Neural cell (in vitro differentiated cells): Measurements from ENCODE around the gene NLRC5.
"Not testable (repeated sequence)": the region's sequence is repeated elsewhere in the genome, so short reads cannot be mapped to it uniquely, and the experiment has no call there.

Experiments used
- EP300 ChIP-seq: fragments of 450-650 bp; conservative IDR thresholded peaks from 2 replicates; pipeline ENCODE4 v1.6.1; 2014; ENCODE audit warnings: antibody characterized with exemption, mild to moderate bottlenecking, moderate library complexity; ENCODE audit not compliant: poor library complexity, severe bottlenecking
- EZH2 ChIP-seq: fragments of 200-600, 300-800 bp; shearing (Covaris generic), sonication (generic); IDR thresholded peaks from 2 replicates; pipeline ENCODE4 v1.6.1; 2014; ENCODE audit warnings: antibody characterized with exemption, low read length, borderline replicate concordance, mild to moderate bottlenecking; ENCODE audit not compliant: insufficient read depth, poor library complexity, severe bottlenecking
- MXI1 ChIP-seq: fragments of 450-650 bp; conservative IDR thresholded peaks from 2 replicates; pipeline ENCODE4 v1.6.1; 2014; ENCODE audit warnings: antibody characterized with exemption, mild to moderate bottlenecking; ENCODE audit not compliant: poor library complexity, severe bottlenecking
- POLR2AphosphoS5 ChIP-seq: IDR thresholded peaks from 2 replicates; pipeline ENCODE4 v1.6.1; 2012
- RAD21 ChIP-seq: fragments of 450-650 bp; conservative IDR thresholded peaks from 2 replicates; pipeline ENCODE4 v1.6.1; 2014; ENCODE audit warnings: antibody characterized with exemption, mild to moderate bottlenecking, moderate library complexity
- SMC3 ChIP-seq: fragments of 450-650 bp; conservative IDR thresholded peaks from 2 replicates; pipeline ENCODE4 v1.6.1; 2014; ENCODE audit warnings: antibody characterized with exemption, mild to moderate bottlenecking, moderate library complexity; ENCODE audit not compliant: poor library complexity
- TAF1 ChIP-seq: IDR thresholded peaks from 2 replicates; pipeline ENCODE4 v1.6.1; 2012; ENCODE audit warnings: low read depth
- TF ChIP-seq, protein P1 (sequence below): fragments of 450-650 bp; IDR thresholded peaks from 2 replicates; pipeline ENCODE4 v1.5.1; 2014; ENCODE audit warnings: antibody characterized with exemption, mild to moderate bottlenecking, moderate library complexity; ENCODE audit not compliant: poor library complexity, severe bottlenecking
- TF ChIP-seq, protein P2 (sequence below): IDR thresholded peaks from 2 replicates; pipeline ENCODE4 v1.6.1; 2012; ENCODE audit warnings: borderline replicate concordance

DNA sequence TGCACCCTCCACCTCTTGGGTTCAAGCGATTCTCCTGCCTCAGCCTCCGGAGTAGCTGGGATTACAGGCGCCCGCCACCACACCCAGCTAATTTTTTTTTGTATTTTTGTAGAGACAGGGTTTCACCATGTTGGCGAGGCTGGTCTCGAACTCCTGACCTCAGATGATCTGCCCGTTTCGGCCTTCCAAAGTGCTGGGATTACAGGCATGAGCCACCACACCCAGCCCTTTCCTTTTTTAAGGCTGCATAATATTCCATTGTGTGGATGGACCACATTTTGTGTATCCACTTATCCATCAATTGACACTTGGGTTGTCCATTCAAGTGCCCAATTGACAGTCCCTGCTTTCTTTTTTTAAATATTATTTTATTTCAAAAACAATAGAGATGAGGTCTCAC is 73.8 kb downstream of the NLRC5 start:
- TF ChIP-seq, protein P1, sequence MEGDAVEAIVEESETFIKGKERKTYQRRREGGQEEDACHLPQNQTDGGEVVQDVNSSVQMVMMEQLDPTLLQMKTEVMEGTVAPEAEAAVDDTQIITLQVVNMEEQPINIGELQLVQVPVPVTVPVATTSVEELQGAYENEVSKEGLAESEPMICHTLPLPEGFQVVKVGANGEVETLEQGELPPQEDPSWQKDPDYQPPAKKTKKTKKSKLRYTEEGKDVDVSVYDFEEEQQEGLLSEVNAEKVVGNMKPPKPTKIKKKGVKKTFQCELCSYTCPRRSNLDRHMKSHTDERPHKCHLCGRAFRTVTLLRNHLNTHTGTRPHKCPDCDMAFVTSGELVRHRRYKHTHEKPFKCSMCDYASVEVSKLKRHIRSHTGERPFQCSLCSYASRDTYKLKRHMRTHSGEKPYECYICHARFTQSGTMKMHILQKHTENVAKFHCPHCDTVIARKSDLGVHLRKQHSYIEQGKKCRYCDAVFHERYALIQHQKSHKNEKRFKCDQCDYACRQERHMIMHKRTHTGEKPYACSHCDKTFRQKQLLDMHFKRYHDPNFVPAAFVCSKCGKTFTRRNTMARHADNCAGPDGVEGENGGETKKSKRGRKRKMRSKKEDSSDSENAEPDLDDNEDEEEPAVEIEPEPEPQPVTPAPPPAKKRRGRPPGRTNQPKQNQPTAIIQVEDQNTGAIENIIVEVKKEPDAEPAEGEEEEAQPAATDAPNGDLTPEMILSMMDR = not testable (repeated sequence)
- not testable (repeated sequence) for TF ChIP-seq RAD21, POLR2AphosphoS5, EZH2, EP300, SMC3, TAF1, MXI1
- TF ChIP-seq, protein P2, sequence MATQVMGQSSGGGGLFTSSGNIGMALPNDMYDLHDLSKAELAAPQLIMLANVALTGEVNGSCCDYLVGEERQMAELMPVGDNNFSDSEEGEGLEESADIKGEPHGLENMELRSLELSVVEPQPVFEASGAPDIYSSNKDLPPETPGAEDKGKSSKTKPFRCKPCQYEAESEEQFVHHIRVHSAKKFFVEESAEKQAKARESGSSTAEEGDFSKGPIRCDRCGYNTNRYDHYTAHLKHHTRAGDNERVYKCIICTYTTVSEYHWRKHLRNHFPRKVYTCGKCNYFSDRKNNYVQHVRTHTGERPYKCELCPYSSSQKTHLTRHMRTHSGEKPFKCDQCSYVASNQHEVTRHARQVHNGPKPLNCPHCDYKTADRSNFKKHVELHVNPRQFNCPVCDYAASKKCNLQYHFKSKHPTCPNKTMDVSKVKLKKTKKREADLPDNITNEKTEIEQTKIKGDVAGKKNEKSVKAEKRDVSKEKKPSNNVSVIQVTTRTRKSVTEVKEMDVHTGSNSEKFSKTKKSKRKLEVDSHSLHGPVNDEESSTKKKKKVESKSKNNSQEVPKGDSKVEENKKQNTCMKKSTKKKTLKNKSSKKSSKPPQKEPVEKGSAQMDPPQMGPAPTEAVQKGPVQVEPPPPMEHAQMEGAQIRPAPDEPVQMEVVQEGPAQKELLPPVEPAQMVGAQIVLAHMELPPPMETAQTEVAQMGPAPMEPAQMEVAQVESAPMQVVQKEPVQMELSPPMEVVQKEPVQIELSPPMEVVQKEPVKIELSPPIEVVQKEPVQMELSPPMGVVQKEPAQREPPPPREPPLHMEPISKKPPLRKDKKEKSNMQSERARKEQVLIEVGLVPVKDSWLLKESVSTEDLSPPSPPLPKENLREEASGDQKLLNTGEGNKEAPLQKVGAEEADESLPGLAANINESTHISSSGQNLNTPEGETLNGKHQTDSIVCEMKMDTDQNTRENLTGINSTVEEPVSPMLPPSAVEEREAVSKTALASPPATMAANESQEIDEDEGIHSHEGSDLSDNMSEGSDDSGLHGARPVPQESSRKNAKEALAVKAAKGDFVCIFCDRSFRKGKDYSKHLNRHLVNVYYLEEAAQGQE = not testable (repeated sequence)
